Calu3 (cell line): ENCODE results near the gene USP24. TPM values are rescaled to one million over a fixed set of nuclear protein-coding genes. Genes with fewer than 3 reads are reported as not detected.

Experiments used
- BruUV-seq: library from RNA; stranded (reverse); fragments of 400-500 nt; replicated peaks from 2 replicates; lab custom pipeline; 2021; lab: Mats Ljungman, UMichigan
- CTCF ChIA-PET: fragments of 300-600 bp; sonication (Branson Sonifier 250); formaldehyde crosslinking; loops from one replicate; lab custom pipeline; 2022; ENCODE audit warnings: antibody characterized with exemption; lab: Charles Lee
- DNase-seq: peaks from one replicate; pipeline ENCODE4 v3.0.0; 2022
- H3K27ac Mint-ChIP-seq: one replicate; pipeline ENCODE4 v1.8.0; 2022; ENCODE audit warnings: mixed read lengths; ENCODE audit not compliant: unreplicated experiment
- H3K27me3 Mint-ChIP-seq: one replicate; pipeline ENCODE4 v1.8.0; 2022; ENCODE audit warnings: mixed read lengths; ENCODE audit not compliant: unreplicated experiment
- H3K36me3 Mint-ChIP-seq: one replicate; pipeline ENCODE4 v1.8.0; 2022; ENCODE audit warnings: mild to moderate bottlenecking, moderate library complexity, mixed read lengths; ENCODE audit not compliant: insufficient read depth, unreplicated experiment
- H3K4me1 Mint-ChIP-seq: one replicate; pipeline ENCODE4 v1.8.0; 2022; ENCODE audit warnings: mild to moderate bottlenecking, low read depth, mixed read lengths; ENCODE audit not compliant: unreplicated experiment
- H3K4me3 Mint-ChIP-seq: one replicate; pipeline ENCODE4 v1.8.0; 2022; ENCODE audit warnings: mild to moderate bottlenecking, low read depth, moderate library complexity, mixed read lengths; ENCODE audit not compliant: unreplicated experiment
- H3K9me3 Mint-ChIP-seq: one replicate; pipeline ENCODE4 v1.8.0; 2022; ENCODE audit warnings: low read depth, mixed read lengths; ENCODE audit not compliant: unreplicated experiment
- CTCF ChIP-seq: fragments of 200-600 bp; IDR thresholded peaks from one replicate; pipeline ENCODE4 v1.8.0; 2022; ENCODE audit warnings: antibody characterized with exemption; ENCODE audit not compliant: unreplicated experiment
- intact Hi-C: fragments of 100-400 bp; cut with micrococcal nuclease; formaldehyde crosslinking; loops from one replicate; pipeline ENCODE4 v1.10.0; 2022; ENCODE audit not compliant: unreplicated experiment
- total RNA-seq: library from RNA; stranded (reverse); gene quantifications from 2 replicates; pipeline ENCODE4 v1.2.3, GENCODE V29; 2022

The USP24 gene
- total RNA-seq, 1 experiment from 2014 or later, result 45.3 TPM

DNA sequence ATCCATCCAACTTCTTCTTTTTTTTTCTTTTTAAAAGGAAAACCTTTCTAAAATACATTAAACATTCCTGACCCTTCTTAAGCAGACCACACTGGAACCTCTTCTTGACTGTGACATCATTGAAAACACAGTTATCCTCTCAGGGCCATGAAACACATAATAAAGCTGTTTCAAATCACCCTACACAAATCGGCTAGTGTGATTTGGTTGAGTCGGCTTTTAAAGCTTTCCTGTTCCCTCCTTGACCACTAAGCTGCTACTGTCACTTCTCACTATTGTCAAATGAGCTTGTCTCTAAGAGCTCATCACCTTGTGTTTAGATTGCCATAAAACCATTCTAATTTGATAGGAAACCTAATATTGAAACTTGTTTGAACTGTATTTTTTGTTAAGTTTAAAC is 5.9 kb downstream of the USP24 start:
- Mint-ChIP-seq H3K9me3 (no peaks in the 10 kb centered on the region), H3K36me3 (peaks cover 22% of the 10 kb centered on the region), H3K4me3 (no peak overlapping the region), H3K27ac (peak overlapping the region; percentile 34), H3K27me3 (no peaks in the 10 kb centered on the region), H3K4me1 (peaks cover 63% of the 10 kb centered on the region)
- no peak for DNase-seq
- CTCF ChIA-PET, result no interaction called here
- intact Hi-C loops, result loop anchor here (5.0 kb wide), 1 partner anchor 37 kb away; no protein-coding TSS in a partner anchor
- TF ChIP-seq CTCF, result no peak
- BruUV-seq, result no TSS peak

DNA sequence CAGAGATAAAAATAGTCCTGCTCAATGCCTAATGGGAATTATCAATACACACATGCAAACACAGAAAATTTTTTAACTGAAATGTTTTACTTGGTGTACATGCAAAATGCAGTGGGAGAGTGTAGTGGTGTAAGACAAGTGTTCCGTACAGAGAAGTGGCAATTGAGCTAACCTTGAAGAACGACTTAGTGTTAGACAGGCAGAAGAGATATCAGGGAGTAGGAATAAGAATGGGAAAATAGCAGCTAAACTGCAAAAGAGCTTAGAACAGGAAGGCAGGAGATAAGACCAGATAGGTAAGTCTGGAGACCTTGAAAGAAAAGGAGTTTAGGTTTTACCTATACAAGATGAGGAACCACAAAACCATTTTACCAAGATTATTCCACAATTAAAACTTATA is 9.0 kb downstream of the USP24 start:
- BruUV-seq, result no TSS peak
- Mint-ChIP-seq H3K27me3 (no peaks in the 10 kb centered on the region), H3K36me3 (peaks cover 4% of the 10 kb centered on the region), H3K27ac (peak overlapping the region; percentile 0), H3K4me1 (peaks cover 37% of the 10 kb centered on the region), H3K4me3 (no peak overlapping the region), H3K9me3 (no peaks in the 10 kb centered on the region)
- intact Hi-C loops, result loop anchor here (5.0 kb wide), 1 partner anchor 34 kb away; no protein-coding TSS in a partner anchor
- CTCF ChIA-PET, result interaction anchor here (0.6 kb wide), 1 partner anchor 160 kb away, joined by 3 read pairs; no protein-coding TSS in a partner anchor
- no peak for TF ChIP-seq CTCF
- DNase-seq, result no peak

- no peak for DNase-seq
- BruUV-seq, result no TSS peak
- CTCF ChIA-PET, result no interaction called here
- H3K36me3 Mint-ChIP-seq, result peaks cover 4% of the 10 kb centered on the region
- peaks cover 30% of the 10 kb centered on the region for H3K4me1 Mint-ChIP-seq
- no peaks in the 10 kb centered on the region for H3K9me3 Mint-ChIP-seq
- H3K4me3 Mint-ChIP-seq, result no peak overlapping the region
- intact Hi-C loops, result loop anchor here (5.0 kb wide), 1 partner anchor 33 kb away; no protein-coding TSS in a partner anchor
- no peaks in the 10 kb centered on the region for H3K27me3 Mint-ChIP-seq
- no peak for TF ChIP-seq CTCF
- H3K27ac Mint-ChIP-seq, result no peak overlapping the region
These were observed 10.2 kb downstream of the USP24 start for GRCh38 chr1:55204997-55205396.

DNA sequence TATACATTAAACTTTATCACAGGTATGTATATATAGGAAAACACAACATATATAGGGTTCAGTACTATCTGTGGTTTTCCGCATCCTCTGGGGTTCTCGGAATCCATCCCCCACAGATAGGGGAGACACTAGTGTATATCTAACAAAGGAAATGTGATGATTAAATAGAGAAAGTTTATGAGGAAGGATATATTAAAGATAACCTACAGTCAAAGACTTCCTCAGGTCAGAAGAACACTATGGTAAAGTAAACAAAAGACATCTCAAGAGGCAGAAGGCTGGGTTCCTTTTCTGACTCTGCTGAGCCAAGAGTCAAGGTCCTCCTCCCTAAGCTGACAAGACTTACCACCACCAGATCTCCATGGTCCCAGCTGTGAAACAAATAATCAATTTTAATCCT is 12.1 kb downstream of the USP24 start:
- no peak overlapping the region for H3K27ac Mint-ChIP-seq
- no TSS peak for BruUV-seq
- CTCF ChIA-PET, result no interaction called here
- intact Hi-C loops, result no loop called here
- H3K27me3 Mint-ChIP-seq, result no peaks in the 10 kb centered on the region
- no peak overlapping the region for H3K4me3 Mint-ChIP-seq
- TF ChIP-seq CTCF, result no peak
- no peak for DNase-seq
- peaks cover 4% of the 10 kb centered on the region for H3K36me3 Mint-ChIP-seq
- peaks cover 22% of the 10 kb centered on the region for H3K4me1 Mint-ChIP-seq
- no peaks in the 10 kb centered on the region for H3K9me3 Mint-ChIP-seq
